Measurements from ENCODE around the gene CFAP100. TPM values are rescaled to one million over a fixed set of nuclear protein-coding genes. Genes with fewer than 3 reads are reported as not detected.

CFAP100 gene
- total RNA-seq, 1 experiment from 2014 or later: not detected

Other genes with a start within 250 kb of the CFAP100 start
- not detected in 2 replicates for gene ALDH1L1, start 214.3 kb upstream of the CFAP100 start, total RNA-seq (2014; rRNA removed)
- 0.12 TPM in 1 of 2 replicates, not detected in the other for gene KLF15, start 37.5 kb upstream of the CFAP100 start, total RNA-seq (2014; rRNA removed)
- 15.4 and 18.7 TPM in 2 replicates for gene ZXDC, start 81.0 kb downstream of the CFAP100 start, total RNA-seq (2014; rRNA removed)
- gene UROC1, start 122.9 kb downstream of the CFAP100 start, total RNA-seq (2014; rRNA removed): not detected in 2 replicates
- not detected in 2 replicates for gene CHST13, start 129.2 kb downstream of the CFAP100 start, total RNA-seq (2014; rRNA removed)
- not detected in 2 replicates for gene C3orf22, start 164.0 kb downstream of the CFAP100 start, total RNA-seq (2014; rRNA removed)

Data from PC-3 (cell line).